GM12892 (cell line): ENCODE measurements around the gene NPAS3.

Source experiments
- POLR2A ChIP-seq: IDR thresholded peaks from 2 replicates; pipeline ENCODE4 v1.6.1; 2011; ENCODE audit warnings: low read depth, low read length, control low read depth
- POLR2AphosphoS5 ChIP-seq: IDR thresholded peaks from 2 replicates; pipeline ENCODE4 v1.6.1; 2011; ENCODE audit warnings: low read depth, low read length, control low read depth
- TAF1 ChIP-seq: IDR thresholded peaks from 2 replicates; pipeline ENCODE4 v1.6.1; 2011; ENCODE audit warnings: low read depth, mild to moderate bottlenecking, control low read depth, low read length, borderline replicate concordance

DNA sequence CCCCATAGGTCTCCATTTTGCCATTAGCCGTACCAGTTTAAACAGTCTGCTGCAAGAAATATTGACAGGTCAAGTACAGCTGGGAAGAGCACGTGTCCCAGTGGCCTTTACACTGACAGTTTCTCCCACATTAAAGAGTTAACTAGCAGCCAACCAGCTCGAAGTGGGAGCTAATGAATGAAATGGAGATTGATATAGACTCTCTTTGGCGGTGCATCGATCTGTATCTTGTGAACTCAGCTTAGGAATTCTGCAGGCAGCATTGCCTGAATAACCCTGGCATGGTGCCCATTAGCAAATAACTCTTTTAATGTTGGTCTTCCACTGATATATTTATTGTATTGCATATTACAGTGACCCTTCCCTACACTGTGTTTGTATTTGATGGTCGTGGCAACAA is 692.8 kb downstream of the NPAS3 start:
- TF ChIP-seq POLR2A (no peak), POLR2AphosphoS5 (no peak), TAF1 (no peak)
